ENCODE data around the gene CTSF. TPM values are rescaled to one million over a fixed set of nuclear protein-coding genes. Genes with fewer than 3 reads are reported as not detected.

Gene CTSF
- total and polyA plus RNA-seq, 2 of the 13 experiments (the other 11 are each of a cell fraction or from before 2014, with no cell fraction given) = not detected

DNA sequence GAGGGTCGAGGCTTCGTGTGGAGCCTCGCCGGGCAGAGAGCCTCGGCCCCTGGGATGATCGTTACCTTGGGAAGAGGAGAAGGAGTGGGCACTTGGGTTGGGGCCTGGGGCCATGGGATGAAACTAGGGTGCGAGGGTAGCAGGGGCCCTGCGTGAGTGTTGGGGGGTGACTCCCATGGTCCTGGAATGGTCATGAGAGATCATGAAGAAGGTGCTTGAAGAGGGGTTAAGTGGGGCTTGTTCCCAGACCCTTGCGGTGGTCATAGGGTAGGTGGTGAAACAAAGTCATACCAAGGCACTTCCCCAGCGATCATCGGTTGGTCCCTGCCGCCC lies 24.9 kb upstream of the CTSF start (continued):
- TF ChIP-seq ZNF326 (CRISPR knock-in tag; IDR thresholded peaks at IDR 0.05; ENCODE audit: borderline replicate concordance) (no peak), TAF15 (IDR thresholded peaks at IDR 0.05; ENCODE audit: low read depth, low read length, poor library complexity, severe bottlenecking) (no peak), MTA3 (CRISPR knock-in tag; IDR thresholded peaks at IDR 0.05) (no peak), ZNF350 (CRISPR knock-in tag; IDR thresholded peaks at IDR 0.05; ENCODE audit: borderline replicate concordance, low read depth) (no peak), NFIC (IDR thresholded peaks at IDR 0.05; ENCODE audit: low read length) (no peak), ZFP36 (IDR thresholded peaks at IDR 0.05; ENCODE audit: borderline replicate concordance, low read depth, low read length, partially characterized antibody) (no peak), NCOA5 (CRISPR knock-in tag; IDR thresholded peaks at IDR 0.05) (no peak), SMYD3 (CRISPR knock-in tag; IDR thresholded peaks at IDR 0.05) (no peak), ZNF788 (CRISPR knock-in tag; IDR thresholded peaks at IDR 0.05; ENCODE audit: borderline replicate concordance) (no peak), TEAD2 (CRISPR knock-in tag; IDR thresholded peaks at IDR 0.05) (no peak), ZFP90 (CRISPR knock-in tag; IDR thresholded peaks at IDR 0.05; ENCODE audit: borderline replicate concordance) (no peak), TOPORS (CRISPR knock-in tag; IDR thresholded peaks at IDR 0.05) (no peak), ZNF460 (CRISPR knock-in tag; IDR thresholded peaks at IDR 0.05; ENCODE audit: borderline replicate concordance) (no peak), ZSCAN22 (CRISPR knock-in tag; IDR thresholded peaks at IDR 0.05) (no peak), PHF20 (CRISPR knock-in tag; IDR thresholded peaks at IDR 0.05) (no peak; the same call in 1 of the 2 replicates), HCFC1 (IDR thresholded peaks at IDR 0.05; ENCODE audit: low read depth, low read length) (no peak), ATM (IDR thresholded peaks at IDR 0.05; ENCODE audit: borderline replicate concordance) (no peak), JUND (CRISPR knock-in tag; IDR thresholded peaks at IDR 0.05) (no peak), ZSCAN9 (CRISPR knock-in tag; IDR thresholded peaks at IDR 0.05; ENCODE audit: borderline replicate concordance) (no peak; the same call in 1 of the 2 replicates), IRF1 (CRISPR knock-in tag; IDR thresholded peaks at IDR 0.05; ENCODE audit: low read depth) (no peak), HMG20A (CRISPR knock-in tag; IDR thresholded peaks at IDR 0.05; ENCODE audit: borderline replicate concordance) (no peak), GPN1 (CRISPR knock-in tag; IDR thresholded peaks at IDR 0.05; ENCODE audit: borderline replicate concordance) (no peak), ZNF354B (CRISPR knock-in tag; IDR thresholded peaks at IDR 0.05) (no peak), POLR2G (IDR thresholded peaks at IDR 0.05; ENCODE audit: low read depth, low read length) (no peak), SUZ12 (IDR thresholded peaks at IDR 0.05; ENCODE audit: low read depth, low read length) (no peak), KDM2A (CRISPR knock-in tag; IDR thresholded peaks at IDR 0.05; ENCODE audit: borderline replicate concordance, low read depth) (0 out of 2 replicates have a peak, but pooled peaks have one; percentile 2)
- TF ChIP-seq, protein P1, sequence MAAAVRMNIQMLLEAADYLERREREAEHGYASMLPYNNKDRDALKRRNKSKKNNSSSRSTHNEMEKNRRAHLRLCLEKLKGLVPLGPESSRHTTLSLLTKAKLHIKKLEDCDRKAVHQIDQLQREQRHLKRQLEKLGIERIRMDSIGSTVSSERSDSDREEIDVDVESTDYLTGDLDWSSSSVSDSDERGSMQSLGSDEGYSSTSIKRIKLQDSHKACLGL (CRISPR knock-in tag; IDR thresholded peaks at IDR 0.05) = no peak
- TF ChIP-seq, protein P2, sequence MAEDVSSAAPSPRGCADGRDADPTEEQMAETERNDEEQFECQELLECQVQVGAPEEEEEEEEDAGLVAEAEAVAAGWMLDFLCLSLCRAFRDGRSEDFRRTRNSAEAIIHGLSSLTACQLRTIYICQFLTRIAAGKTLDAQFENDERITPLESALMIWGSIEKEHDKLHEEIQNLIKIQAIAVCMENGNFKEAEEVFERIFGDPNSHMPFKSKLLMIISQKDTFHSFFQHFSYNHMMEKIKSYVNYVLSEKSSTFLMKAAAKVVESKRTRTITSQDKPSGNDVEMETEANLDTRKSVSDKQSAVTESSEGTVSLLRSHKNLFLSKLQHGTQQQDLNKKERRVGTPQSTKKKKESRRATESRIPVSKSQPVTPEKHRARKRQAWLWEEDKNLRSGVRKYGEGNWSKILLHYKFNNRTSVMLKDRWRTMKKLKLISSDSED (CRISPR knock-in tag; IDR thresholded peaks at IDR 0.05) = no peak
- TF ChIP-seq, protein P3, sequence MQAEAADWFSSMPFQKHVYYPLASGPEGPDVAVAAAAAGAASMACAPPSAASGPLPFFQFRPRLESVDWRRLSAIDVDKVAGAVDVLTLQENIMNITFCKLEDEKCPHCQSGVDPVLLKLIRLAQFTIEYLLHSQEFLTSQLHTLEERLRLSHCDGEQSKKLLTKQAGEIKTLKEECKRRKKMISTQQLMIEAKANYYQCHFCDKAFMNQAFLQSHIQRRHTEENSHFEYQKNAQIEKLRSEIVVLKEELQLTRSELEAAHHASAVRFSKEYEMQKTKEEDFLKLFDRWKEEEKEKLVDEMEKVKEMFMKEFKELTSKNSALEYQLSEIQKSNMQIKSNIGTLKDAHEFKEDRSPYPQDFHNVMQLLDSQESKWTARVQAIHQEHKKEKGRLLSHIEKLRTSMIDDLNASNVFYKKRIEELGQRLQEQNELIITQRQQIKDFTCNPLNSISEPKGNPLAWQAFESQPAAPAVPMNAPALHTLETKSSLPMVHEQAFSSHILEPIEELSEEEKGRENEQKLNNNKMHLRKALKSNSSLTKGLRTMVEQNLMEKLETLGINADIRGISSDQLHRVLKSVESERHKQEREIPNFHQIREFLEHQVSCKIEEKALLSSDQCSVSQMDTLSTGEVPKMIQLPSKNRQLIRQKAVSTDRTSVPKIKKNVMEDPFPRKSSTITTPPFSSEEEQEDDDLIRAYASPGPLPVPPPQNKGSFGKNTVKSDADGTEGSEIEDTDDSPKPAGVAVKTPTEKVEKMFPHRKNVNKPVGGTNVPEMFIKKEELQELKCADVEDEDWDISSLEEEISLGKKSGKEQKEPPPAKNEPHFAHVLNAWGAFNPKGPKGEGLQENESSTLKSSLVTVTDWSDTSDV (CRISPR knock-in tag; IDR thresholded peaks at IDR 0.05) = 0 out of 2 replicates have a peak, but pooled peaks have one; percentile 56
